ENCODE results near the gene RNF135.

Gene RNF135

GRCh38 chr17:30995347-30995746 is 24.5 kb downstream of the RNF135 start:
- Histone ChIP-seq H3K4me3 (no peak overlapping the region), H3K27ac (no peak overlapping the region)
- DNase-seq (ENCODE audit: low spot score): no peak
- no peak for TF ChIP-seq CTCF (IDR thresholded peaks at IDR 0.05)

- no peak for TF ChIP-seq CTCF (IDR thresholded peaks at IDR 0.05)
- no peak overlapping the region for H3K27ac ChIP-seq
- DNase-seq (ENCODE audit: low spot score): no peak
- no peak overlapping the region for H3K4me3 ChIP-seq
Measured at GRCh38 chr17:30996486-30996885, 25.6 kb downstream of the RNF135 start.

GRCh38 chr17:30997270-30997669 is 26.4 kb downstream of the RNF135 start:
- no peak overlapping the region for H3K27ac ChIP-seq
- H3K4me3 ChIP-seq: no peak overlapping the region
- no peak for TF ChIP-seq CTCF (IDR thresholded peaks at IDR 0.05)
- DNase-seq (ENCODE audit: low spot score): no peak

- TF ChIP-seq CTCF (IDR thresholded peaks at IDR 0.05): no peak
- Histone ChIP-seq H3K4me3 (no peak overlapping the region), H3K27ac (no peak overlapping the region)
- no peak for DNase-seq (ENCODE audit: low spot score)
Measured at GRCh38 chr17:30997842-30998241, 27.0 kb downstream of the RNF135 start.

- no peak for TF ChIP-seq CTCF (IDR thresholded peaks at IDR 0.05)
Measured at GRCh38 chr17:31002047-31002446, 31.2 kb downstream of the RNF135 start.

GRCh38 chr17:31003225-31003866 is 32.5 kb downstream of the RNF135 start:
- Histone ChIP-seq H3K4me3 (no peak overlapping the region), H3K27ac (no peak overlapping the region)
- no peak for TF ChIP-seq CTCF (IDR thresholded peaks at IDR 0.05)
- no peak for DNase-seq (ENCODE audit: low spot score)

More at GRCh38 chr17:31002047-31002446, 31.2 kb downstream of the RNF135 start:
- no peak overlapping the region for H3K4me3 ChIP-seq
- no peak overlapping the region for H3K27ac ChIP-seq
- DNase-seq (ENCODE audit: low spot score): no peak

- no peak for TF ChIP-seq CTCF (IDR thresholded peaks at IDR 0.05)
- no peak for DNase-seq (ENCODE audit: low spot score)
- Histone ChIP-seq H3K4me3 (no peak overlapping the region), H3K27ac (no peak overlapping the region)
Measured at GRCh38 chr17:31004160-31004559, 33.3 kb downstream of the RNF135 start.

Data from coronary artery (tissue), 2 donors.